BJ (cell line): ENCODE results near the gene TMEM229A. TPM values are rescaled to one million over a fixed set of nuclear protein-coding genes. Genes with fewer than 3 reads are reported as not detected.

Experiments
- CTCF ChIA-PET: fragments of 350-600 bp; formaldehyde crosslinking; extraction: SDS; loops from one replicate; lab custom pipeline; 2021; ENCODE audit warnings: antibody characterized with exemption, inconsistent platforms; lab: Yijun Ruan, JAX
- POLR2A ChIA-PET: fragments of 300-600 bp; sonication (Branson Sonifier 250); formaldehyde crosslinking; extraction: SDS; loops from one replicate; lab custom pipeline; 2021; ENCODE audit warnings: antibody characterized with exemption; lab: Charles Lee
- DNase-seq: peaks from one replicate; pipeline ENCODE4 v3.0.0-alpha.2; 2011; ENCODE audit warnings: low read depth
- H3K27me3 ChIP-seq: 2 replicates; pipeline ENCODE4 v1.6.0; 2011; ENCODE audit warnings: low read length; ENCODE audit not compliant: control insufficient read depth, insufficient read depth
- H3K36me3 ChIP-seq: 2 replicates; pipeline ENCODE4 v1.5.1; 2011; ENCODE audit warnings: low read length; ENCODE audit not compliant: control insufficient read depth, insufficient read depth
- H3K4me3 ChIP-seq: 2 replicates; pipeline ENCODE4 v1.5.1; 2011; ENCODE audit warnings: low read depth, mild to moderate bottlenecking, control low read depth, low read length
- CTCF ChIP-seq: IDR thresholded peaks from 2 replicates; pipeline ENCODE4 v1.5.1; 2011; ENCODE audit warnings: low read depth, mild to moderate bottlenecking, control low read depth, inconsistent platforms, low read length, moderate library complexity; ENCODE audit not compliant: insufficient read depth
- polyA plus RNA-seq: library from polyadenylated mRNA; depleted of rRNA; stranded (reverse); fragments of >200 nt; gene quantifications from 2 replicates; pipeline ENCODE4 v1.2.3, GENCODE V29; 2011

Gene TMEM229A
- polyA plus RNA-seq, 1 experiment: not detected

- Histone ChIP-seq H3K36me3 (no peaks in the 10 kb centered on the region), H3K4me3 (no peak overlapping the region), H3K27me3 (no peaks in the 10 kb centered on the region)
- CTCF ChIA-PET: no interaction called here
- POLR2A ChIA-PET: no interaction called here
- no peak for TF ChIP-seq CTCF
- no peak for DNase-seq
These were observed 40.4 kb upstream of the TMEM229A start for GRCh38 chr7:124073310-124073645.

GRCh38 chr7:124072603-124073309 is 39.9 kb upstream of the TMEM229A start:
- ChIA-PET CTCF (no interaction called here), POLR2A (no interaction called here)
- peak; percentile 4 for DNase-seq
- Histone ChIP-seq H3K27me3 (no peaks in the 10 kb centered on the region), H3K4me3 (no peak overlapping the region), H3K36me3 (no peaks in the 10 kb centered on the region)
- no peak for TF ChIP-seq CTCF

GRCh38 chr7:124071843-124072242 is 39.0 kb upstream of the TMEM229A start:
- no peak for DNase-seq
- H3K36me3 ChIP-seq: no peaks in the 10 kb centered on the region
- no peak for TF ChIP-seq CTCF
- ChIA-PET CTCF (no interaction called here), POLR2A (no interaction called here)
- no peaks in the 10 kb centered on the region for H3K27me3 ChIP-seq
- no peak overlapping the region for H3K4me3 ChIP-seq

- H3K27me3 ChIP-seq: no peaks in the 10 kb centered on the region
- ChIA-PET POLR2A (no interaction called here), CTCF (no interaction called here)
These were observed 29.3 kb upstream of the TMEM229A start for GRCh38 chr7:124062171-124062570.

GRCh38 chr7:124060528-124060927 is 27.7 kb upstream of the TMEM229A start:
- ChIA-PET CTCF (no interaction called here), POLR2A (no interaction called here)
- TF ChIP-seq CTCF: no peak
- no peaks in the 10 kb centered on the region for H3K27me3 ChIP-seq
- no peak overlapping the region for H3K4me3 ChIP-seq
- DNase-seq: no peak
- H3K36me3 ChIP-seq: no peaks in the 10 kb centered on the region

More at GRCh38 chr7:124062171-124062570, 29.3 kb upstream of the TMEM229A start:
- no peak for DNase-seq
- Histone ChIP-seq H3K36me3 (no peaks in the 10 kb centered on the region), H3K4me3 (no peak overlapping the region)
- TF ChIP-seq CTCF: no peak
